C4-2B (cell line): ENCODE data around the gene SNRNP200.

Experiments used
- CTCF ChIP-seq: fragments of 450-650 bp; conservative IDR thresholded peaks from 2 replicates; pipeline ENCODE4 v1.5.1; 2017; ENCODE audit warnings: mild to moderate bottlenecking
- ZFX ChIP-seq: fragments of 450-650 bp; IDR thresholded peaks from 2 replicates; pipeline ENCODE4 v1.6.1; 2017

GRCh38 chr2:96249654-96250053 lies 55.7 kb downstream of the SNRNP200 start:
- TF ChIP-seq CTCF (no peak), ZFX (no peak)
